Epidermal melanocyte (primary cell): ENCODE data around the gene METTL1.

ENCODE experiments used
- DNase-seq: peaks from one replicate; pipeline ENCODE4 v3.0.0; 2011; ENCODE audit warnings: low spot score; ENCODE audit not compliant: insufficient read length

The METTL1 gene

GRCh38 chr12:57754411-57755193 is 17.3 kb downstream of the METTL1 start, which contains the start of gene MARCHF9:
Gene MARCHF9, plus strand, starts transcription at chr12:57755103. Its CDS starts 426 bp downstream, at chr12:57755529.
- DNase-seq: no peak

GRCh38 chr12:57753756-57754337 is 18.1 kb downstream of the METTL1 start:
- no peak for DNase-seq

- no peak for DNase-seq
These were observed 19.3 kb downstream of the METTL1 start for GRCh38 chr12:57752668-57753000.

GRCh38 chr12:57751788-57752667 is 19.9 kb downstream of the METTL1 start, which contains the start of gene CDK4:
Gene CDK4, minus strand, starts transcription at chr12:57752310. Its CDS starts 593 bp downstream, at chr12:57751717.
- peak; percentile 100 for DNase-seq

GRCh38 chr12:57751432-57751787 is 20.5 kb downstream of the METTL1 start:
- no peak for DNase-seq

GRCh38 chr12:57750561-57751431 is 21.1 kb downstream of the METTL1 start:
- no peak for DNase-seq

GRCh38 chr12:57749061-57749460 is 22.8 kb downstream of the METTL1 start:
- no peak for DNase-seq

- no peak for DNase-seq
These were observed 25.9 kb downstream of the METTL1 start for GRCh38 chr12:57746025-57746424.

- DNase-seq: no peak
These were observed 26.4 kb downstream of the METTL1 start for GRCh38 chr12:57745485-57745881.

- DNase-seq: peak; percentile 91
These were observed 27.0 kb downstream of the METTL1 start, which contains the start of gene TSPAN31 for GRCh38 chr12:57744777-57745484. Gene TSPAN31, plus strand, starts transcription at chr12:57745039. Its CDS starts 116 bp downstream, at chr12:57745155.

GRCh38 chr12:57744194-57744776 is 27.6 kb downstream of the METTL1 start:
- peak; percentile 84 for DNase-seq

GRCh38 chr12:57743769-57744168 is 28.1 kb downstream of the METTL1 start:
- no peak for DNase-seq

GRCh38 chr12:57741844-57742738 is 29.8 kb downstream of the METTL1 start:
- no peak for DNase-seq

GRCh38 chr12:57741413-57741789 is 30.5 kb downstream of the METTL1 start:
- DNase-seq: no peak

GRCh38 chr12:57740656-57741412 is 31.1 kb downstream of the METTL1 start:
- no peak for DNase-seq

GRCh38 chr12:57739914-57740538 is 31.9 kb downstream of the METTL1 start:
- no peak for DNase-seq

- DNase-seq: no peak
These were observed 32.5 kb downstream of the METTL1 start for GRCh38 chr12:57739387-57739786.
